HEK293 (cell line): ENCODE results near the gene PDZD8.

Experiments
- CTCF ChIA-PET: fragments of 350-600 bp; formaldehyde crosslinking; extraction: SDS; loops from one replicate; lab custom pipeline; 2021; ENCODE audit warnings: antibody characterized with exemption; lab: Yijun Ruan, JAX
- POLR2A ChIA-PET: fragments of 300-600 bp; formaldehyde crosslinking; extraction: SDS; loops from one replicate; lab custom pipeline; 2020; ENCODE audit warnings: antibody characterized with exemption, inconsistent platforms; lab: Yijun Ruan, JAX
- H3K27ac ChIP-seq: fragments of 200-500 bp; sonication (Bioruptor generic); 2 replicates; pipeline ENCODE4 v1.5.1; 2014; ENCODE audit warnings: low read depth, low read length, control low read depth, inconsistent platforms; ENCODE audit errors: extremely low read depth
- H3K36me3 ChIP-seq, 2 experiments: fragments of 200-500 bp in 1 of 2; sonication (Bioruptor generic) in 1 of 2; 1 replicate in 1 of 2; 2 replicates in 1 of 2; pipeline ENCODE4 v1.5.1; 2014 to 2017; ENCODE audit warnings: inconsistent platforms in 2 of 2, low read length in 2 of 2; ENCODE audit not compliant: control insufficient read depth in 2 of 2, insufficient read depth in 1 of 2
- H3K4me1 ChIP-seq: fragments of 200-500 bp; sonication (Bioruptor generic); 2 replicates; pipeline ENCODE4 v1.5.1; 2014; ENCODE audit warnings: mild to moderate bottlenecking, low read length, inconsistent platforms; ENCODE audit not compliant: control insufficient read depth, insufficient read depth
- H3K4me3 ChIP-seq: 2 replicates; pipeline ENCODE4 v1.5.1; 2011; ENCODE audit warnings: low read depth, mild to moderate bottlenecking, control low read depth, low read length, moderate library complexity
- H3K9me3 ChIP-seq: fragments of 200-500 bp; sonication (Bioruptor generic); 2 replicates; pipeline ENCODE4 v1.5.1; 2014; ENCODE audit warnings: low read depth, low read length, inconsistent platforms; ENCODE audit not compliant: control insufficient read depth, insufficient read depth
- FEZF1 ChIP-seq: fragments of 450-650 bp; formaldehyde crosslinking; IDR thresholded peaks from 2 replicates; pipeline ENCODE4 v1.5.1; 2016; ENCODE audit warnings: missing biosample characterization, missing genetic modification characterization
- HOXD13 ChIP-seq: sonication (generic); formaldehyde crosslinking; IDR thresholded peaks from 2 replicates; pipeline ENCODE4 v1.8.0; 2022; ENCODE audit warnings: missing genetic modification reagents, borderline replicate concordance
- KLF8 ChIP-seq: fragments of 450-650 bp; formaldehyde crosslinking; IDR thresholded peaks from 2 replicates; pipeline ENCODE4 v1.5.1; 2016; ENCODE audit warnings: missing biosample characterization, missing genetic modification characterization
- MEIS1 ChIP-seq: sonication (generic); formaldehyde crosslinking; IDR thresholded peaks from 2 replicates; pipeline ENCODE4 v1.8.1; 2022; ENCODE audit warnings: missing genetic modification reagents, mild to moderate bottlenecking, borderline replicate concordance
- ZBTB48 ChIP-seq: fragments of 450-650 bp; formaldehyde crosslinking; IDR thresholded peaks from 2 replicates; pipeline ENCODE4 v1.5.1; 2016; ENCODE audit warnings: missing biosample characterization, missing genetic modification characterization
- ZIC2 ChIP-seq: fragments of 450-650 bp; formaldehyde crosslinking; IDR thresholded peaks from 2 replicates; pipeline ENCODE4 v1.5.1; 2016; ENCODE audit warnings: missing biosample characterization, missing genetic modification characterization
- ZNF10 ChIP-seq: fragments of 450-650 bp; formaldehyde crosslinking; IDR thresholded peaks from 2 replicates; pipeline ENCODE4 v1.5.1; 2017; ENCODE audit warnings: missing biosample characterization, missing genetic modification characterization
- ZNF202 ChIP-seq: fragments of 450-650 bp; formaldehyde crosslinking; IDR thresholded peaks from 2 replicates; pipeline ENCODE4 v1.5.1; 2016; ENCODE audit warnings: missing biosample characterization, missing genetic modification characterization, borderline replicate concordance
- ZNF211 ChIP-seq: fragments of 450-650 bp; formaldehyde crosslinking; IDR thresholded peaks from 2 replicates; pipeline ENCODE4 v1.5.1; 2016; ENCODE audit warnings: low read depth, missing biosample characterization, missing genetic modification characterization
- ZNF350 ChIP-seq: fragments of 450-650 bp; formaldehyde crosslinking; IDR thresholded peaks from 2 replicates; pipeline ENCODE4 v1.5.0; 2017; ENCODE audit warnings: missing biosample characterization, mild to moderate bottlenecking, missing genetic modification characterization
- ZNF404 ChIP-seq: fragments of 450-650 bp; formaldehyde crosslinking; IDR thresholded peaks from 2 replicates; pipeline ENCODE4 v1.5.1; 2017; ENCODE audit warnings: missing biosample characterization, missing genetic modification characterization
- ZNF561 ChIP-seq: fragments of 450-650 bp; IDR thresholded peaks from 2 replicates; pipeline ENCODE4 v1.5.1; 2018; ENCODE audit warnings: missing biosample characterization, missing genetic modification characterization, borderline replicate concordance
- ZNF585B ChIP-seq: fragments of 450-650 bp; formaldehyde crosslinking; IDR thresholded peaks from 2 replicates; pipeline ENCODE4 v1.5.1; 2016; ENCODE audit warnings: missing biosample characterization, missing genetic modification characterization
- ZNF596 ChIP-seq: fragments of 450-650 bp; IDR thresholded peaks from 2 replicates; pipeline ENCODE4 v1.5.0; 2018; ENCODE audit warnings: missing biosample characterization, mild to moderate bottlenecking, missing genetic modification characterization, moderate library complexity
- ZNF621 ChIP-seq: fragments of 450-650 bp; formaldehyde crosslinking; IDR thresholded peaks from 2 replicates; pipeline ENCODE4 v1.5.1; 2017; ENCODE audit warnings: missing biosample characterization, missing genetic modification characterization
- ZNF654 ChIP-seq: fragments of 450-650 bp; formaldehyde crosslinking; IDR thresholded peaks from 2 replicates; pipeline ENCODE4 v1.5.1; 2016; ENCODE audit warnings: low read depth, missing biosample characterization, missing genetic modification characterization
- ZNF76 ChIP-seq: fragments of 450-650 bp; formaldehyde crosslinking; IDR thresholded peaks from 2 replicates; pipeline ENCODE4; 2016; ENCODE audit warnings: low read depth, missing biosample characterization, missing genetic modification characterization, borderline replicate concordance
- ZSCAN30 ChIP-seq: fragments of 450-650 bp; IDR thresholded peaks from 2 replicates; pipeline ENCODE4 v1.5.1; 2018; ENCODE audit warnings: missing biosample characterization, mild to moderate bottlenecking, missing genetic modification characterization, moderate library complexity
- TF ChIP-seq, protein P1 (sequence below): fragments of 450-650 bp; formaldehyde crosslinking; IDR thresholded peaks from 2 replicates; pipeline ENCODE4 v1.5.1; 2016; ENCODE audit warnings: missing biosample characterization, missing genetic modification characterization
- TF ChIP-seq, protein P2 (sequence below): fragments of 450-650 bp; formaldehyde crosslinking; IDR thresholded peaks from 2 replicates; pipeline ENCODE4 v1.5.1; 2016; ENCODE audit warnings: missing biosample characterization, missing genetic modification characterization

Gene PDZD8

DNA sequence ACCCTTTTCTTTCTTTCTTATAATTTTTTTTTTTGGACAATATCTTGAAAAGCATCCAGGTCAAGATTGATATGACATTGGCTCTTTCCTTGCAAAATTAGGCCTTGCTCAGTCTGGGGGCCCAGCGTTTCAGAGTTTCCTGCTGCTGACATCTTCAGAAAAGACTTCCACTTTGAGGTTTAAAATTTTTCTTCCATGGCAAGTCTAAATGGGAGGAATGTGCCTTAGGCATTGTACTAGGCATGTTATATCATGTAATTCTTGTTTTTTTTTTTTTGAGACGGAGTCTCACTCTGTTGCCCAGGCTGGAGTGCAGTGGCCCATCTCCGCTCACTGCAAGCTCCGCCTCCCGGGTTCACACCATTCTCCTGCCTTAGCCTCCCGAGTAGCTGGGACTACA lies 48.9 kb upstream of the PDZD8 start:
- H3K36me3 ChIP-seq = no peaks in the 10 kb centered on the region
- ChIA-PET POLR2A (interaction anchor here (0.7 kb wide), 1 partner anchor 9 kb away, joined by 5 read pairs; no protein-coding TSS in a partner anchor), CTCF (interaction anchor here (1.3 to 3.5 kb wide), 2 partner anchors 18 to 208 kb away, joined by 10 to 23 read pairs; no protein-coding TSS in a partner anchor)
- no peak for TF ChIP-seq ZNF10 (tag by site-specific recombination)
- TF ChIP-seq ZNF76 (tag by site-specific recombination) = no peak
- no peak for TF ChIP-seq ZNF654 (tag by site-specific recombination)
- no peak overlapping the region for H3K4me3 ChIP-seq
- no peaks in the 10 kb centered on the region for H3K4me1 ChIP-seq
- H3K9me3 ChIP-seq = no peaks in the 10 kb centered on the region
- H3K27ac ChIP-seq = no peak overlapping the region

GRCh38 chr10:117421985-117422384 lies 46.7 kb upstream of the PDZD8 start:
- POLR2A ChIA-PET = no interaction called here
- CTCF ChIA-PET = no interaction called here
- Histone ChIP-seq H3K27ac (no peak overlapping the region), H3K4me3 (no peak overlapping the region), H3K9me3 (no peaks in the 10 kb centered on the region), H3K4me1 (no peaks in the 10 kb centered on the region), H3K36me3 (no peaks in the 10 kb centered on the region)
- TF ChIP-seq, protein P1, sequence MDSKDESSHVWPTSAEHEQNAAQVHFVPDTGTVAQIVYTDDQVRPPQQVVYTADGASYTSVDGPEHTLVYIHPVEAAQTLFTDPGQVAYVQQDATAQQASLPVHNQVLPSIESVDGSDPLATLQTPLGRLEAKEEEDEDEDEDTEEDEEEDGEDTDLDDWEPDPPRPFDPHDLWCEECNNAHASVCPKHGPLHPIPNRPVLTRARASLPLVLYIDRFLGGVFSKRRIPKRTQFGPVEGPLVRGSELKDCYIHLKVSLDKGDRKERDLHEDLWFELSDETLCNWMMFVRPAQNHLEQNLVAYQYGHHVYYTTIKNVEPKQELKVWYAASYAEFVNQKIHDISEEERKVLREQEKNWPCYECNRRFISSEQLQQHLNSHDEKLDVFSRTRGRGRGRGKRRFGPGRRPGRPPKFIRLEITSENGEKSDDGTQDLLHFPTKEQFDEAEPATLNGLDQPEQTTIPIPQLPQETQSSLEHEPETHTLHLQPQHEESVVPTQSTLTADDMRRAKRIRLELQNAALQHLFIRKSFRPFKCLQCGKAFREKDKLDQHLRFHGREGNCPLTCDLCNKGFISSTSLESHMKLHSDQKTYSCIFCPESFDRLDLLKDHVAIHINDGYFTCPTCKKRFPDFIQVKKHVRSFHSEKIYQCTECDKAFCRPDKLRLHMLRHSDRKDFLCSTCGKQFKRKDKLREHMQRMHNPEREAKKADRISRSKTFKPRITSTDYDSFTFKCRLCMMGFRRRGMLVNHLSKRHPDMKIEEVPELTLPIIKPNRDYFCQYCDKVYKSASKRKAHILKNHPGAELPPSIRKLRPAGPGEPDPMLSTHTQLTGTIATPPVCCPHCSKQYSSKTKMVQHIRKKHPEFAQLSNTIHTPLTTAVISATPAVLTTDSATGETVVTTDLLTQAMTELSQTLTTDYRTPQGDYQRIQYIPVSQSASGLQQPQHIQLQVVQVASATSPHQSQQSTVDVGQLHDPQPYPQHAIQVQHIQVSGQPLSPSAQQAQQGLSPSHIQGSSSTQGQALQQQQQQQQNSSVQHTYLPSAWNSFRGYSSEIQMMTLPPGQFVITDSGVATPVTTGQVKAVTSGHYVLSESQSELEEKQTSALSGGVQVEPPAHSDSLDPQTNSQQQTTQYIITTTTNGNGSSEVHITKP (tag by site-specific recombination) = no peak
- no peak for TF ChIP-seq ZNF621 (tag by site-specific recombination)
- no peak for TF ChIP-seq HOXD13 (CRISPR knock-in tag)
- no peak for TF ChIP-seq MEIS1 (CRISPR knock-in tag)
- TF ChIP-seq ZNF585B (tag by site-specific recombination) = no peak
- no peak for TF ChIP-seq ZNF561 (tag by site-specific recombination)
- TF ChIP-seq ZNF350 = no peak
- no peak for TF ChIP-seq KLF8 (tag by site-specific recombination)
- no peak for TF ChIP-seq ZNF211 (tag by site-specific recombination)
- no peak for TF ChIP-seq ZNF404 (tag by site-specific recombination)
- no peak for TF ChIP-seq ZNF596 (tag by site-specific recombination)
- no peak for TF ChIP-seq FEZF1 (tag by site-specific recombination)
- no peak for TF ChIP-seq ZNF202 (tag by site-specific recombination)
- TF ChIP-seq ZBTB48 = no peak
- TF ChIP-seq, protein P2, sequence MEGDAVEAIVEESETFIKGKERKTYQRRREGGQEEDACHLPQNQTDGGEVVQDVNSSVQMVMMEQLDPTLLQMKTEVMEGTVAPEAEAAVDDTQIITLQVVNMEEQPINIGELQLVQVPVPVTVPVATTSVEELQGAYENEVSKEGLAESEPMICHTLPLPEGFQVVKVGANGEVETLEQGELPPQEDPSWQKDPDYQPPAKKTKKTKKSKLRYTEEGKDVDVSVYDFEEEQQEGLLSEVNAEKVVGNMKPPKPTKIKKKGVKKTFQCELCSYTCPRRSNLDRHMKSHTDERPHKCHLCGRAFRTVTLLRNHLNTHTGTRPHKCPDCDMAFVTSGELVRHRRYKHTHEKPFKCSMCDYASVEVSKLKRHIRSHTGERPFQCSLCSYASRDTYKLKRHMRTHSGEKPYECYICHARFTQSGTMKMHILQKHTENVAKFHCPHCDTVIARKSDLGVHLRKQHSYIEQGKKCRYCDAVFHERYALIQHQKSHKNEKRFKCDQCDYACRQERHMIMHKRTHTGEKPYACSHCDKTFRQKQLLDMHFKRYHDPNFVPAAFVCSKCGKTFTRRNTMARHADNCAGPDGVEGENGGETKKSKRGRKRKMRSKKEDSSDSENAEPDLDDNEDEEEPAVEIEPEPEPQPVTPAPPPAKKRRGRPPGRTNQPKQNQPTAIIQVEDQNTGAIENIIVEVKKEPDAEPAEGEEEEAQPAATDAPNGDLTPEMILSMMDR (tag by site-specific recombination) = no peak
- TF ChIP-seq ZSCAN30 (tag by site-specific recombination) = no peak
- no peak for TF ChIP-seq ZIC2 (tag by site-specific recombination)
